DOHH2 (cell line): Measurements from ENCODE around the gene ZSCAN10.

Source experiments
- EZH2phosphoT487 ChIP-seq: fragments of 200-600 bp; sonication (generic); IDR thresholded peaks from 2 replicates; pipeline ENCODE4 v1.6.1; 2017; ENCODE audit warnings: borderline replicate concordance, mild to moderate bottlenecking, antibody characterized with exemption, low read length, moderate library complexity, mixed read lengths
- TF ChIP-seq, protein P1 (sequence below): fragments of 200-600 bp; sonication (generic); IDR thresholded peaks from one replicate; pipeline ENCODE4 v1.5.1; 2014; ENCODE audit warnings: antibody characterized with exemption, mild to moderate bottlenecking, low read depth, low read length; ENCODE audit not compliant: poor library complexity, severe bottlenecking

DNA sequence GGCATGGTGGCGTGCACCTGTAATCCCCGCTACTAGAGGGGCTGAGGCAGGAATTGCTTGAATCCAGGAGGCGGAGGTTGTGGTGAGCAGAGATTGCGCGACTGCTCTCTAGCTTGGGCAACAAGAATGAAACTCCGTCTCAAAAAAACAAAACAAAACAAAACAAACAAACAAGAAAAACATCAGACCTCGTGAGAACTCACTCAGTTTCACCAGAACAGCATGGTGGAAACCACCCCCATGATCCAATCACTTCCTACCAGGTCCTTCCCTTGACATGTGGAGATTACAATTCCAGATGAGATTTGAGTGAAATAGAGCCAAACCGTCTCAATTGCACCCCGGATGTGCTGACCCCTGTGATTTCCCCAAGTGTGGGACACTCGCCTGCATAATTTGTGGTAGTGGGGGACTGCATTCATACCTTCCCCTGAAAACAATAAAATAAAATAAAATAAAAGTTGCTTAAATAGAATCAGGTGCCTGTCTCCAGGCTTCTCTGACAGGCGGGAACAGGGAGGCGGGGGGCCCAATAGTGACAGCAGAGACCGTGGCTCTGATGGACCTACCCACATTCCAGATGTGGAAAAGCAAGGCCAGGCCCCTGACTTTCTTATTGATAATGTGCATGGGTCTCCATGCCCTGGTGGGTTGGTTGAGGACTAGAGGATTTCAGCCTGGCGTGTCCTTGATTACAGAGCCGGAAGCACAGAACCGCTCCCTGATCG is 13.1 kb downstream of the ZSCAN10 start:
- TF ChIP-seq, protein P1, sequence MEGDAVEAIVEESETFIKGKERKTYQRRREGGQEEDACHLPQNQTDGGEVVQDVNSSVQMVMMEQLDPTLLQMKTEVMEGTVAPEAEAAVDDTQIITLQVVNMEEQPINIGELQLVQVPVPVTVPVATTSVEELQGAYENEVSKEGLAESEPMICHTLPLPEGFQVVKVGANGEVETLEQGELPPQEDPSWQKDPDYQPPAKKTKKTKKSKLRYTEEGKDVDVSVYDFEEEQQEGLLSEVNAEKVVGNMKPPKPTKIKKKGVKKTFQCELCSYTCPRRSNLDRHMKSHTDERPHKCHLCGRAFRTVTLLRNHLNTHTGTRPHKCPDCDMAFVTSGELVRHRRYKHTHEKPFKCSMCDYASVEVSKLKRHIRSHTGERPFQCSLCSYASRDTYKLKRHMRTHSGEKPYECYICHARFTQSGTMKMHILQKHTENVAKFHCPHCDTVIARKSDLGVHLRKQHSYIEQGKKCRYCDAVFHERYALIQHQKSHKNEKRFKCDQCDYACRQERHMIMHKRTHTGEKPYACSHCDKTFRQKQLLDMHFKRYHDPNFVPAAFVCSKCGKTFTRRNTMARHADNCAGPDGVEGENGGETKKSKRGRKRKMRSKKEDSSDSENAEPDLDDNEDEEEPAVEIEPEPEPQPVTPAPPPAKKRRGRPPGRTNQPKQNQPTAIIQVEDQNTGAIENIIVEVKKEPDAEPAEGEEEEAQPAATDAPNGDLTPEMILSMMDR: no peak
- TF ChIP-seq EZH2phosphoT487: no peak
